Erythroblast (primary cell): ENCODE data around the gene NATD1.

ENCODE experiments used
- DNase-seq, 2 experiments: peaks; one replicate each; lab custom pipeline; 2025; lab: John Stamatoyannopoulos, UW
- GATA1 ChIP-seq: IDR thresholded peaks from 2 replicates; pipeline ENCODE4 v1.6.1; 2011; ENCODE audit warnings: low read depth, mild to moderate bottlenecking, control low read depth, low read length, moderate library complexity
- POLR2A ChIP-seq: IDR thresholded peaks from 2 replicates; pipeline ENCODE4 v1.6.1; 2011; ENCODE audit warnings: mild to moderate bottlenecking, low read length

NATD1 gene

DNA sequence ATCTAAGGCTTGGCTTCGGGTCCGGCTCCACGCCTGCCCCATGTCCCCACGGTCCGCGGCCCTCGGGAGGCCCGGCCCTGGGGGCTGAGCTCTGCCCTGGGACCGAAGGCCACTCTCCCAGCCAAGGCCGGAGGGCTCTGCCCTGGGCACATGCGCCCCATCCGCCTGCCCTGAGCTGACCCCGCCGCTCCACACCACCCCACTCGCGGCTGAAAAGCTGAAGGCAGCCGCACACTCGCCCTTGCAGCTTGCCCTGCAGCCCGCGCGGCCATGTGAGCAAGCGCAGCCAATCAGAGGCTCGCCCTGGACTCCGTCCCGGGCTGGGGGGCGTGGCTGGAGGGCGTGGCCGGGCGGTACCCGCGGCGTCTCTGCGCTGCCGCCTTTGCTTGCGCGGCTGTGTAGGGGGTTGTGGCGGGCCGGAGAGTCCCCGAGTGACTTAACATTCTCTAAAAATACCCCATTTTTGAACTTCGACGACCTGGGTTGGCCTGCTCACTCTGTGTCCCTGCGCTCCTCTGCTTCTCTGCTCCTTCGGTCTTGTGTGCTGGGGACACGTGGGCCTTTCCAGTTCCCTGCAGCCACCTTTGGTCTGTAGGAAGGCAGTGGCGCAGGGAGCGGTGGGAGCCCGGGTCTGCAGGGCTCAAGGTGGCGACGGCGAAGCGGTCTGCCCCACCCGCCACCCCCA lies 22.5 kb upstream of the NATD1 start:
- DNase-seq = peak; percentile 94 to 96
- TF ChIP-seq GATA1 (no peak), POLR2A (peak; percentile 81)

DNA sequence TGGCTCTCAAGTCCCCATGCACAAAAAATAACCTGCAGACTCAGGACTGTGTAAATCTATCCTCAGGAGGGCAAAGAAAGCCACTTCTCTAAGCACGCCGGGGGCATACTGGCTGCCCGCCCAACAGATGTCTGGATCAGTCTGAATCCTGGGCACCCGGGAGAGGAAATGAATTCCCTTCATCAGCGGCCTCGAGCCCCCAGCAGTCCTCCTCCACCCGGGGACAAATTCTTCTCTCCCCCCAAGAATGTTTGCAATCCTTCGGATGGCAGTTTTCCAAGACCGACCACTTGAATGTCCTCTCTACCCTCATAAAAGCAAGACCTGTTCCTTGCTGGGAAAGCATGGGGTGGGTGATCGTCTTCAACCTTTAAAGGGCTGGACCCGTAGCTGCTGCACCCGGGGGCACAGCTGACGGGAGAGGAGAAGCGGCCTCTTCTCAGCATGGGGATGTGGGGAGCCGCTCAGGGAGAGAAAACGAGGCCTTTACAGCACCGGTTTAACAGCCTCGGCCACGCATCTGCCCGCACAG lies 21.9 kb upstream of the NATD1 start:
- DNase-seq = no peak

DNA sequence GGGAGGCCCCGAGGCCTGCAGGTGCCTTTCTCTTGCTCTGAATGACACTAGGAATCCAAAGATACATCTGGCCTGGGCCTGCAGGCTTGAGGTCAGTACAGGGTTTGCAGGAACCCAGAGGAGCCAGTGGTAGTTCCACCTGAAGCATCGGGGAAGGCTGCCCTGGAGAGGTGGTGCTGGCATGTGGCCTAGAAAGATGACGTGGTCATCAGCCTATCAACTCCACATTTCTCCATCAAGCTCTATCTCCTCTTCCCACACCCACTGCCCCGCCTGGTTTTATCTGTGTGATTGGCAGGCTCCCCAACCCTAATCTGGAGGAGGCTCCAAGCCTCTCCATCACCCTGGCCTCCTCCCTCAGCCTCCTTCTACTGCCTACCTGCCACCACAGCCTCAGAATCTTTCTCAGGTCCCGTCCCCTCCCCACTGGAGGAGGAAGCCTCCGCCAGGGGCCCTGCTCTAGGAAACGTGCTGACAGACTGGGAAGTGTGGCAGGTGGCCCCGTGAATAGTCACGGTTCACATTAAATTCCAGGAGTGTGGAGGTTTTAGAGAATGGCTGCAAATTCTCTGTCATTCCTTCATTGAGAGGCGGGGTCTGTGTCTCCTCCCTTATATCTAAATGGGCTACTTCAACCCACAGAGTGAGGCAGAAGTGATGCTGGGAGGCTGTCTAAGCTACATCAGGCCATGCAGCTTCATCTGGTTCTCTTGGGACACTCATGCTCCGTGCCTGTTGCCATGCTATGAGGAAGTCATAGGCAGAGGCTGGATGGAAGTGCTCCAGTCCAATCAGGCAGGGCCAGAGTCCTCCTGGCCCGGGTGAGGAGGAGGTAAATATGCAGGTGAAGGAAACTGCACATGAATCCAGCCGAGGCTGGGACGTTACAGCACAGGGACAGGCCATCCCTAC lies 19.9 kb upstream of the NATD1 start:
- peak; percentile 63 for TF ChIP-seq GATA1
- TF ChIP-seq POLR2A = peak; percentile 63
- peak; percentile 97 for DNase-seq

More for the DNA sequence above, 21.9 kb upstream of the NATD1 start:
- TF ChIP-seq POLR2A = no peak
- TF ChIP-seq GATA1 = no peak

DNA sequence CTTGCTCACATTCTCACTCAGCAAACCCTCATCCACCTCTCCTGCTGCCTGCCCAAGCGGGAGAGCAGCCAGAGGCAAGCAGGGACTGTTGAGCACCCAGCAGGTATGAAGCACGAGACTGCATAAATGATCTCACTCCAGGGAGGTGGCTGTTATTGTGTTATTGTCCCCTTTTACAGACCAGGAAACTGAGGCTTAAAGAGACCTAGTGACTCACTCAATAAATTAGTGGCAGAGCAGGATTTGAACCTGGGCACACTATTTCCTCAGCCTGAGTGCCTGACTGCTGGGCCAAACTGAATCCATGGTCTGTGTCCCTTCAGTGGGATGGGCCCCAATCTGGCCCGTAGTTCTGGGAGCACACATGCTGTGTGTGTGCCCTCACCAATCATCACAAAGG lies 19.0 kb upstream of the NATD1 start:
- TF ChIP-seq POLR2A = no peak
- TF ChIP-seq GATA1 = no peak
- no peak for DNase-seq

DNA sequence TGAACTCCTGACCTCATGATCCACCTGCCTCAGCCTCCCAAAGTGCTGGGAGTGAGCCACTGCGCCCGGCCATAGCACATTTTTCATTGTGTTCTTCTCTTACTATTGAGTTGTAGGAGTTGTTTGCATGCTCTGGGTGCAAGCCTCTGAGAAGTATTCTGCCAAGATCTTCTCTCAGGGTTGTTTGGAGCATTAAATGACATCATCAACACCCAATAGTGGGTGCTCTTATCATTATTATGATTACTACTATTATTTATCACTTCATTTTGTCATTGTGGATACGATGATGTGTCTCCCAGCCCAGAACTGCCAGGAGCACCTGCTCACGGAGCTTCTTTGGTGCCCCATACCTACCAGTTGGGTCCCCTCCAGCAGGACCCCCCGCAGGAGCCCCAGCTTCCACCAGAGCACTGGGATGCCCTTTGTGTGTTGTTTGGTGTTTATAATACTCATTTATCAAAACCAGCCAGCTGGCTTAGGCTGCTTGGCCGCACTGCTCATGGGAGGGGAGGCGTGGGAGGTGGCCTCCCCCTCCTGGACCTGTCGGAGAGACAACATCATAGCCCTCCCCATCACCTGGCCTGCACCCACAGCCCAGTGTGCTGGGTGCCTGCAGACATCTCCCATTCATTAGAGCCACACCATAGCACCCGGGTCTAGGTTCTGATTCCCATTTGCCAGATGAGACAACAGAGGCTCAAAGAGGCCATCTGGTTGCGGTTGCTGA lies 18.4 kb upstream of the NATD1 start:
- peak; percentile 64 to 69 for DNase-seq
- no peak for TF ChIP-seq GATA1
- peak; percentile 19 for TF ChIP-seq POLR2A

DNA sequence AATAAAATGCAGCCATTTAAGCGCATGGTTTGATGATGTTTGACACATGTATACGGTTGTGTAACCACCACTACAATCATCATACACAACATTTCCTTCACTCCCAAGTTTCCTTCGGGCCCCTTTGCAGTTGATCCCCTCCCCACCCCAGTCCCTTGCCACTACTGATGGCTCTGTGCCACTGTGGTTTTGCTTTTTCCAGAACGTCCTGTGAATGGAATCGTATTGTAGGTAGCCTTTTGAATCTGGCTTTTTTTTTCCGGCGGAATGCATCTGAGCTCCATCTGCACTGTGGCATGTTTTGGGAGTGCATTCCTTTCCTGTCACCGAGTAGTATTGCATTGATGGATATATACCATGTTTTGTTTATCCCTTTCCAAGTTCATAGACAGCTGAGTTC lies 16.2 kb upstream of the NATD1 start:
- TF ChIP-seq GATA1 (no peak), POLR2A (no peak)
- no peak for DNase-seq

DNA sequence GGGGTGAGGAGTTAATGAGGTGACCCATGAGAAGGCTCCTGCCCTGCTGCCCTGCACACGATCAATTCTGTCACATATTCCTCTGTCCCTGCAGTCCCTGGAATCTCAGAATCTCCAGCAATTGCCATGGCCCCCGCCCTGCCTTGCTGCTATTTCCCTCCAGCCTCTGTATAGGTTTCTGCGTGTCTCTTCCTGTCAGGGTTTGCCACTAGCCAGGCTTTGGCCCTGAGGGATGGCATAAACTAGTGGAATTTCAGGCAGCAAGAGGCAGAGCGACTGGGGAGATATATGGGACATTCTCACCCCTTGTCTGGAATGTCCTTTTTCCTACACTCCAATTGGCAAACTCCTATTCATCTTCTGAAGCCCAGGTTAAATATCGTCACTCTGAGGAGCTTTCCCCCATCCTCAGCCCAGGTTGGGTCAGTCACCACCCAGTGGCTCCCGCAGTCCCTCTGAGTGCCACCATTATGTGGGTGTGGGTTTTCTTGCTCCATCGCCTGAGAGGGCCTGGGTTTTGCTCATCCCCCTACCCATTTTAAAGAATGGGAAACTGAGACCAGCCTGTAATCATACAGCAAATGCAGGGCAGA lies 15.5 kb upstream of the NATD1 start:
- TF ChIP-seq POLR2A = no peak
- no peak for TF ChIP-seq GATA1
- DNase-seq = no peak

DNA sequence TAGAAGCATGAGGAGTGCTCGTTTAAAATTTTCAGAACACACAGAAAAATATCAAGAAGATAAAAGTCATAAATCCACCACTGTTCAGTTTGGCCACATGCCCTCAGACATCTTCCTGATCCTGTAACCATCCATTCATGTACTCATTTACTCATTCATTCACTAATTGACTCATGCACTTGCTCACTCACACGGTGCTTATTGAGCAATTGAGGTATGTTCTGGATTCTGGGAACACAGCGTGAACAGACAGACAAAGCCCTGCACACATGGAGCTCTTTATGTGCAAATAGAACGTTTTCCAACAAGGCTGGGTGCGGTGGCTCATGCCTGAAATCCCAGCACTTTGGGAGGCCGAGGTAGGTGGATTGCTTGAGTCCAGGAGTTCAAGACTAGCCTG lies 10.2 kb upstream of the NATD1 start:
- TF ChIP-seq GATA1 (no peak), POLR2A (no peak)
- DNase-seq = no peak

DNA sequence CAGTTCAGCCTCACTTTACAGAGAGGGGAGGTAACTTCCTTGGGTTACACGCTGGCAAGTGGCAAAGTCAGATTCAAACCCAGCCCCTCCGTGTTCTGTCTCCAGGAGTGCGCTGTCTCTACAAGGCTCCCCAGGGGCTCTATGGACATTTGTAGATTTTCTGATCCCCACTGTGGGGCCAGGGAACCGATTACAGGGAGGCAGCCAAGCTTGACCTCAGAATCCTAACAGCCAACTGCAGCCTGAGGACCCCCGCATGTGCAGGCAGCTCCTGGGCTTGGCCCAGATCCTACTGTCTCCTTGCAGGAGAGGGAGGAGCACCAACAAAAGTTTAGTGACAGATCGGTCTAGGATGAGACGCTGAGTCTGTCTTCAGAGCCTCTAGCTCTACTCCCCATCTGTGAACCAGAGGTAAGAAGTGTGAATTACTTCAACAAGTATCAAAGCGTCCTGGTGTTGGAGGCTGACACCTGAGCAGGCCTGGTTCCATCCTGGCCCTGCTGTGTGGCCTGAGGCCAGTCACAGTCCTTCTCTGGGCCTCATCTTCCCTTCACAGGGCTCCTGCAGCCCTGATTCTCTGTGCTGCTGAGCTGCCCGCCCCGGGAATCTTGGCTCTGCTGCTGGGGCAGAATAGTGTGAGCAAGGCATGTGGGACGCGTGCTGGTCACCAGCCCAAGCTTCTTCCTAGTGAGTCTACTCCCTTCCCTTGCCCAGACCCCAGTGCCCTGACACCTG lies 9.2 kb upstream of the NATD1 start:
- DNase-seq = no peak
- TF ChIP-seq GATA1 = no peak
- no peak for TF ChIP-seq POLR2A

DNA sequence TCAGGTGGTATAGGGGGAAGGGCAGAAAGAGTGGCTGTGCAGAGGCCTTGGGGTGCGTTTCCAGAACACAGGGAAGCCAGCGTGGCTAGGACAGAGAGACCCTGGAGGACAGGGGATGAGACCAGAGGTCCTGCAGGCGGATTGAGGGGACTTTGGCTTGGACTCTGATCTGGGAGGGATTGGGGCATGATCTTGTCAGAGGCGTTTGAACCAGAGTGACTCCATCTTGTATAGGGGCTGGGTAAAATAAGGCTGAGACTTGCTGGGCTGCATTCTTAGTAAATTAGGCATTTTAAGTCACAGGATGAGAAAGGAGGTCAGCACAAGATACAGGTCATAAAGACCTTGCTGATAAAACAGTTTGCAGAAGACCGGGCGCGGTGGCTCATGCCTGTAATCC lies 5.4 kb upstream of the NATD1 start:
- no peak for DNase-seq
- TF ChIP-seq GATA1 (no peak), POLR2A (no peak)

DNA sequence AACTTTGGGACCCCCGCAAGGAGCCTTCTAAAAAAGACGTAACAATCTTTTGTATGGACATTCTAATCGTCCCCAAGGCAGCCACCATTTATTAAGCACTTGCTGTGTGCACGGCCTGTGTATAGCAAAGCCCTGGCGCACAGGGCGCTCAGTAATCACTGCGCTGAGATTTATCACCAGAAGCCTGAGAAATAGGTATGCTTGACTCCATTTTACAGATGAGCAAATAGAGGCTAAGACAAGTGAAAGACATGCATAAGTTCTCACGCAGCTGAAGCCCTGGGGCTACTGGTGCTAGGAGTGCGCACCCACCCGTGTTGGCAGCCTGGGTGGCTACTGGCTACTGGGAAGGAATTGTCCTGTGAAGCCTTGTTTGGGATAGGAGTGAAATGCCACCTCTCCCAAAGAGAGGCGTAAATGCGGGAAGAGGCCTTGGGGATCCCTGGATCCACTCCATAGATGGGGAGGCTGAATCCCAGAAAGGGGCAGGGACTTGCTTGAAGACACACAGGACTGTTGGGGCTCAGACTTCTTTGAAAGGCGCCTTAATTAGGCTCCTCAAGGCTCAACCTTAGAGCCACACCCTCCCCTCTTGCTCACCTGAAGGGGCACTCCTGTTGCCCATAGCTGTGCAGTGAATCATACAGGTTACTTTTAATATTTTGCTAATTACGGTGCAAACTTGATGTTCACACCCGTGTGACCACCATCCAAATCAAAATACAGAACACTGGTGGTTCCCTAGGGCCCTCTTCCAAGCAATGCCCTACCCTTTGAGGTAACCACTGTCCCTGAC lies 634 bp upstream of the NATD1 start:
- TF ChIP-seq POLR2A = peak; percentile 40
- no peak for TF ChIP-seq GATA1
- no peak for DNase-seq

DNA sequence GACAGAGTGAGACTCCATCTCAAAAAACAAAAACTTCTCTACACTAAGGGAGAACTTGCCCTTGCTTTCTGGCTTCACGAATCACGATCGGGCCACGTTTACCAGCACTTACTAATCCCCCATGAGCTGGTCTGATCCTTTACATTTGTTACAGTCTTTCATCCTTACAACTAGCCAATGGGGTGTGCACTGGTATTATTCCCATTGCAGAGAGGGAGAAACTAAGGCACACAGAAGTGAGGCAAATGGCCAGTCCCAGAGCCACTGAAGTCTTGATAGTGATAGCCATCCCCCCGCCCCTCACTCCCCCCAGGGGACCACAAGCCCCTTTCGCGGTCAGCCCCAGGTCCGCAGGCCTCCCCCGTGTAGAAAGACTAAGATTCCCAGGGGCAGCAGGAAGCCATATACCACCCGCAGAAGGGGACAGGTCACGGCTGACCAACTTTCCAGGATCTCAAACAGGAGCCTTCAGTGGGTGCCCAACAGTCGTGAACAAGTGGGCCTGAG lies 868 bp downstream of the NATD1 start:
- DNase-seq = no peak
- TF ChIP-seq GATA1 (no peak), POLR2A (no peak)
